HEK293T (cell line): Measurements from ENCODE around the gene CUBN.

ENCODE experiments used
- CTCF ChIA-PET: fragments of 350-600 bp; formaldehyde crosslinking; extraction: SDS; loops from one replicate; lab custom pipeline; 2021; ENCODE audit warnings: antibody characterized with exemption, inconsistent platforms; lab: Yijun Ruan, JAX
- POLR2A ChIA-PET: fragments of 350-600 bp; formaldehyde crosslinking; extraction: SDS; loops from one replicate; lab custom pipeline; 2020; ENCODE audit warnings: antibody characterized with exemption, inconsistent platforms; lab: Yijun Ruan, JAX
- DNase-seq: peaks from one replicate; pipeline ENCODE4 v3.0.0; 2012; ENCODE audit warnings: mixed read lengths; ENCODE audit errors: extremely low spot score
- ARNT ChIP-seq: fragments of 450-650 bp; IDR thresholded peaks from 2 replicates; pipeline ENCODE4 v1.6.1; 2017; ENCODE audit warnings: mild to moderate bottlenecking
- BHLHE40 ChIP-seq: fragments of 450-650 bp; IDR thresholded peaks from 2 replicates; pipeline ENCODE4 v1.6.1; 2016; ENCODE audit warnings: mild to moderate bottlenecking, moderate library complexity, borderline replicate concordance
- CTBP1 ChIP-seq: fragments of 450-650 bp; IDR thresholded peaks from 2 replicates; pipeline ENCODE4 v1.6.1; 2016; ENCODE audit warnings: borderline replicate concordance
- ELF4 ChIP-seq: fragments of 450-650 bp; IDR thresholded peaks from 2 replicates; pipeline ENCODE4 v1.6.1; 2017; ENCODE audit warnings: antibody characterized with exemption
- FOXA1 ChIP-seq: fragments of 450-650 bp; IDR thresholded peaks from 2 replicates; pipeline ENCODE4 v1.6.1; 2016; ENCODE audit warnings: mild to moderate bottlenecking
- FOXK2 ChIP-seq: fragments of 450-650 bp; IDR thresholded peaks from 2 replicates; pipeline ENCODE4 v1.6.1; 2016; ENCODE audit warnings: mild to moderate bottlenecking
- FOXM1 ChIP-seq: fragments of 450-650 bp; IDR thresholded peaks from 2 replicates; pipeline ENCODE4 v1.6.1; 2017; ENCODE audit warnings: mild to moderate bottlenecking, borderline replicate concordance
- HDGF ChIP-seq: fragments of 450-650 bp; IDR thresholded peaks from 2 replicates; pipeline ENCODE4 v1.6.1; 2017; ENCODE audit warnings: antibody characterized with exemption, borderline replicate concordance
- L3MBTL2 ChIP-seq: fragments of 450-650 bp; conservative IDR thresholded peaks from 2 replicates; pipeline ENCODE4 v1.6.1; 2016; ENCODE audit warnings: mild to moderate bottlenecking
- LEF1 ChIP-seq: fragments of 450-650 bp; IDR thresholded peaks from 2 replicates; pipeline ENCODE4 v1.6.1; 2017; ENCODE audit warnings: mild to moderate bottlenecking, borderline replicate concordance
- NFRKB ChIP-seq: fragments of 450-650 bp; IDR thresholded peaks from 2 replicates; pipeline ENCODE4 v1.6.1; 2016; ENCODE audit warnings: mild to moderate bottlenecking, moderate library complexity
- PKNOX1 ChIP-seq: fragments of 450-650 bp; IDR thresholded peaks from 2 replicates; pipeline ENCODE4 v1.6.1; 2016
- SP1 ChIP-seq: fragments of 450-650 bp; IDR thresholded peaks from 2 replicates; pipeline ENCODE4 v1.6.1; 2017
- SUZ12 ChIP-seq: fragments of 450-650 bp; IDR thresholded peaks from 2 replicates; pipeline ENCODE4 v1.6.1; 2016; ENCODE audit warnings: mild to moderate bottlenecking
- TARDBP ChIP-seq: fragments of 450-650 bp; IDR thresholded peaks from 2 replicates; pipeline ENCODE4 v1.6.1; 2016
- ZNF384 ChIP-seq: fragments of 450-650 bp; IDR thresholded peaks from 2 replicates; pipeline ENCODE4 v1.6.1; 2016

Gene CUBN

GRCh38 chr10:17009212-17009700, 120.4 kb downstream of the CUBN start:
- ChIA-PET POLR2A (no interaction called here), CTCF (interaction anchor here (0.6 kb wide), 1 partner anchor 187 kb away, joined by 4 read pairs; no protein-coding TSS in a partner anchor)
- TF ChIP-seq PKNOX1 (no peak), ELF4 (no peak), FOXA1 (no peak), LEF1 (no peak), ARNT (no peak), TARDBP (no peak)
- no peak for DNase-seq

GRCh38 chr10:17007418-17007770, 122.2 kb downstream of the CUBN start:
- no peak for DNase-seq
- ChIA-PET CTCF (no interaction called here), POLR2A (no interaction called here)
- TF ChIP-seq PKNOX1: no peak
- TF ChIP-seq ELF4: no peak
- TF ChIP-seq FOXM1: no peak
- no peak for TF ChIP-seq LEF1
- no peak for TF ChIP-seq BHLHE40
- TF ChIP-seq L3MBTL2: no peak
- TF ChIP-seq TARDBP: no peak
- no peak for TF ChIP-seq SUZ12

- CTCF ChIA-PET: interaction anchor here (1.2 kb wide), 1 partner anchor 35 kb away, joined by 4 read pairs; no protein-coding TSS in a partner anchor
- DNase-seq: no peak
- POLR2A ChIA-PET: interaction anchor here (1.5 kb wide), 1 partner anchor 223 kb away, joined by 3 read pairs; no protein-coding TSS in a partner anchor
- TF ChIP-seq SP1 (no peak), NFRKB (no peak), L3MBTL2 (no peak), HDGF (no peak), BHLHE40 (no peak), ELF4 (no peak), PKNOX1 (no peak), TARDBP (no peak), LEF1 (no peak), SUZ12 (no peak), FOXK2 (no peak), ZNF384 (no peak), ARNT (no peak), CTBP1 (no peak), FOXA1 (no peak), FOXM1 (no peak)
These were observed 122.8 kb downstream of the CUBN start for GRCh38 chr10:17006631-17007417.

- TF ChIP-seq ARNT (no peak), FOXK2 (no peak), TARDBP (no peak), FOXA1 (no peak), ZNF384 (no peak), PKNOX1 (no peak), LEF1 (no peak), SP1 (no peak), ELF4 (no peak), HDGF (no peak), CTBP1 (no peak), BHLHE40 (no peak), SUZ12 (no peak), FOXM1 (no peak), L3MBTL2 (no peak), NFRKB (no peak)
- DNase-seq: no peak
- CTCF ChIA-PET: interaction anchor here (1.2 kb wide), 1 partner anchor 36 kb away, joined by 4 read pairs; no protein-coding TSS in a partner anchor
- POLR2A ChIA-PET: interaction anchor here (0.6 to 1.5 kb wide), 2 partner anchors 224 to 225 kb away, joined by 3 read pairs; no protein-coding TSS in a partner anchor
These were observed 123.7 kb downstream of the CUBN start for GRCh38 chr10:17005621-17006566.
